ENCODE data around the gene CERS5. TPM values are rescaled to one million over a fixed set of nuclear protein-coding genes. Genes with fewer than 3 reads are reported as not detected.
"Not testable (repeated sequence)": the region's sequence is repeated elsewhere in the genome, so short reads cannot be mapped to it uniquely, and the experiment has no call there.

CERS5 gene
- total RNA-seq, 1 experiment from 2014 or later, result 58.1 TPM

- Mint-ChIP-seq H3K4me3 (ENCODE audit: unreplicated experiment) (no peak overlapping the region), H3K36me3 (ENCODE audit: insufficient read depth, unreplicated experiment) (peaks cover 17% of the 10 kb centered on the region), H3K27ac (ENCODE audit: low read depth, unreplicated experiment) (no peak overlapping the region), H3K27me3 (ENCODE audit: insufficient read depth, unreplicated experiment) (no peaks in the 10 kb centered on the region), H3K4me1 (ENCODE audit: insufficient read depth, unreplicated experiment) (no peaks in the 10 kb centered on the region), H3K9me3 (ENCODE audit: unreplicated experiment) (no peaks in the 10 kb centered on the region)
- DNase-seq (ENCODE audit: unreplicated experiment), result no peak
- intact Hi-C loops (cut with micrococcal nuclease), result no loop called here
- no TSS peak for BruUV-seq (replicated peaks)
- POLR2A ChIA-PET, result interaction anchor here (0.9 to 1.6 kb wide), 2 partner anchors 12 to 37 kb away, joined by 3 to 6 read pairs; partner anchors contain the start of gene COX14
- CTCF ChIA-PET, result interaction anchor here (0.7 to 1.8 kb wide), 6 partner anchors 17 to 516 kb away, joined by 3 to 8 read pairs (median 4); partner anchors contain the start of gene CERS5
- TF ChIP-seq, protein P1, sequence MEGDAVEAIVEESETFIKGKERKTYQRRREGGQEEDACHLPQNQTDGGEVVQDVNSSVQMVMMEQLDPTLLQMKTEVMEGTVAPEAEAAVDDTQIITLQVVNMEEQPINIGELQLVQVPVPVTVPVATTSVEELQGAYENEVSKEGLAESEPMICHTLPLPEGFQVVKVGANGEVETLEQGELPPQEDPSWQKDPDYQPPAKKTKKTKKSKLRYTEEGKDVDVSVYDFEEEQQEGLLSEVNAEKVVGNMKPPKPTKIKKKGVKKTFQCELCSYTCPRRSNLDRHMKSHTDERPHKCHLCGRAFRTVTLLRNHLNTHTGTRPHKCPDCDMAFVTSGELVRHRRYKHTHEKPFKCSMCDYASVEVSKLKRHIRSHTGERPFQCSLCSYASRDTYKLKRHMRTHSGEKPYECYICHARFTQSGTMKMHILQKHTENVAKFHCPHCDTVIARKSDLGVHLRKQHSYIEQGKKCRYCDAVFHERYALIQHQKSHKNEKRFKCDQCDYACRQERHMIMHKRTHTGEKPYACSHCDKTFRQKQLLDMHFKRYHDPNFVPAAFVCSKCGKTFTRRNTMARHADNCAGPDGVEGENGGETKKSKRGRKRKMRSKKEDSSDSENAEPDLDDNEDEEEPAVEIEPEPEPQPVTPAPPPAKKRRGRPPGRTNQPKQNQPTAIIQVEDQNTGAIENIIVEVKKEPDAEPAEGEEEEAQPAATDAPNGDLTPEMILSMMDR (IDR thresholded peaks at IDR 0.05; ENCODE audit: unreplicated experiment), result no peak
Measured at GRCh38 chr12:50149311-50149710, 17.9 kb downstream of the CERS5 start.

- ChIA-PET POLR2A (interaction anchor here (1.2 to 2.4 kb wide), 3 partner anchors 9 to 36 kb away, joined by 3 to 12 read pairs (median 4); partner anchors contain the start of gene COX14), CTCF (interaction anchor here (0.6 to 2.3 kb wide), 5 partner anchors 9 to 1018 kb away, joined by 3 to 14 read pairs (median 4); no protein-coding TSS in a partner anchor)
- peaks cover 17% of the 10 kb centered on the region for H3K36me3 Mint-ChIP-seq (ENCODE audit: insufficient read depth, unreplicated experiment)
- H3K4me1 Mint-ChIP-seq (ENCODE audit: insufficient read depth, unreplicated experiment); BruUV-seq (replicated peaks); H3K4me3 Mint-ChIP-seq (ENCODE audit: unreplicated experiment); H3K27ac Mint-ChIP-seq (ENCODE audit: low read depth, unreplicated experiment); H3K9me3 Mint-ChIP-seq (ENCODE audit: unreplicated experiment); intact Hi-C loops (cut with micrococcal nuclease); DNase-seq (ENCODE audit: unreplicated experiment); H3K27me3 Mint-ChIP-seq (ENCODE audit: insufficient read depth, unreplicated experiment): not testable (repeated sequence)
Measured at GRCh38 chr12:50148011-50148410, 19.2 kb downstream of the CERS5 start.

DNA sequence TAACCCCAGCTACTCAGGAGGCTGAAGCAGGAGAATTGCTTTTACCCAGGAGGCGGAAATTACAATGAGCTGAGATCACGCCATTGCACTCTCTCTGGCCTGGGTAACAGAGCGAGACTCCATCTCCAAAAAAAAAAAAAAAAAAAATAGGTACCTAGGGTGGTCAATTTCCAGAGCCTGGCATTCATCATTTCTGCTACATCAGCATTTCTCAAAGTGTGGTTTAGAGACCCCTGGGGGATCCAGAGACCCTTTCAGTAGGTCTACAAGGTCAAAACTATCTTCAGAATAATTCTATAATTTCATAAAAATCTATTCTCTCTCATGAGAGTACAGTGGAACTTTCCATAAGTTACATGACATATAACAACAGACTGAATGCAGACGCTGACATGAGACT, 19.9 kb downstream of the CERS5 start:
- intact Hi-C loops (cut with micrococcal nuclease), result no loop called here
- DNase-seq (ENCODE audit: unreplicated experiment), result no peak
- Mint-ChIP-seq H3K36me3 (ENCODE audit: insufficient read depth, unreplicated experiment) (peaks cover 12% of the 10 kb centered on the region), H3K4me3 (ENCODE audit: unreplicated experiment) (no peak overlapping the region), H3K4me1 (ENCODE audit: insufficient read depth, unreplicated experiment) (no peaks in the 10 kb centered on the region), H3K27ac (ENCODE audit: low read depth, unreplicated experiment) (no peak overlapping the region), H3K9me3 (ENCODE audit: unreplicated experiment) (no peaks in the 10 kb centered on the region), H3K27me3 (ENCODE audit: insufficient read depth, unreplicated experiment) (no peaks in the 10 kb centered on the region)
- ChIA-PET POLR2A (interaction anchor here (1.2 to 2.4 kb wide), 3 partner anchors 10 to 35 kb away, joined by 3 to 12 read pairs (median 4); partner anchors contain the start of gene COX14), CTCF (interaction anchor here (0.7 to 2.3 kb wide), 4 partner anchors 10 to 1017 kb away, joined by 3 to 14 read pairs (median 4); no protein-coding TSS in a partner anchor)
- no TSS peak for BruUV-seq (replicated peaks)
- TF ChIP-seq, protein P1 (IDR thresholded peaks at IDR 0.05; ENCODE audit: unreplicated experiment), result no peak

- Mint-ChIP-seq H3K9me3 (ENCODE audit: unreplicated experiment) (no peaks in the 10 kb centered on the region), H3K4me1 (ENCODE audit: insufficient read depth, unreplicated experiment) (no peaks in the 10 kb centered on the region), H3K36me3 (ENCODE audit: insufficient read depth, unreplicated experiment) (peaks cover 30% of the 10 kb centered on the region), H3K27me3 (ENCODE audit: insufficient read depth, unreplicated experiment) (no peaks in the 10 kb centered on the region), H3K27ac (ENCODE audit: low read depth, unreplicated experiment) (no peak overlapping the region), H3K4me3 (ENCODE audit: unreplicated experiment) (no peak overlapping the region)
- POLR2A ChIA-PET, result interaction anchor here (1.1 to 2.4 kb wide), 3 partner anchors 11 to 60 kb away, joined by 3 to 12 read pairs (median 6); partner anchors contain the start of genes COX14 and SMARCD1
- TF ChIP-seq, protein P1 (IDR thresholded peaks at IDR 0.05; ENCODE audit: unreplicated experiment), result no peak
- BruUV-seq (replicated peaks), result no TSS peak
- intact Hi-C loops (cut with micrococcal nuclease), result no loop called here
- CTCF ChIA-PET, result interaction anchor here (1.5 kb wide), 1 partner anchor 13 kb away, joined by 7 read pairs; no protein-coding TSS in a partner anchor
- no peak for DNase-seq (ENCODE audit: unreplicated experiment)
Measured at GRCh38 chr12:50145439-50145838, 21.7 kb downstream of the CERS5 start.
